GM18502 (cell line): Measurements from ENCODE around the gene IL17A.
A peak's percentile ranks its signal among the peaks of the same experiment; 100 is the strongest.

Experiments
- ATAC-seq: cut with Tn5 transposase; IDR thresholded peaks from one replicate; pipeline ENCODE4 v1.9.1; 2021; ENCODE audit warnings: mild to moderate bottlenecking; ENCODE audit not compliant: unreplicated experiment, poor library complexity

IL17A gene

DNA sequence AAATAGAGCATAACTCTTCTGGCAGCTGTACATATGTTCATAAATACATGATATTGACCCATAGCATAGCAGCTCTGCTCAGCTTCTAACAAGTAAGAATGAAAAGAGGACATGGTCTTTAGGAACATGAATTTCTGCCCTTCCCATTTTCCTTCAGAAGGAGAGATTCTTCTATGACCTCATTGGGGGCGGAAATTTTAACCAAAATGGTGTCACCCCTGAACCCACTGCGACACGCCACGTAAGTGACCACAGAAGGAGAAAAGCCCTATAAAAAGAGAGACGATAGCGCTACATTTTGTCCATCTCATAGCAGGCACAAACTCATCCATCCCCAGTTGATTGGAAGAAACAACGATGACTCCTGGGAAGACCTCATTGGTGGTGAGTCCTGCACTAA lies at the start of gene IL17A:
Gene IL17A (plus strand): TSS at position 301 of the 400 bp plus-strand sequence. CDS start 57 bp downstream, at position 358.
- ATAC-seq = peak; percentile 36

DNA sequence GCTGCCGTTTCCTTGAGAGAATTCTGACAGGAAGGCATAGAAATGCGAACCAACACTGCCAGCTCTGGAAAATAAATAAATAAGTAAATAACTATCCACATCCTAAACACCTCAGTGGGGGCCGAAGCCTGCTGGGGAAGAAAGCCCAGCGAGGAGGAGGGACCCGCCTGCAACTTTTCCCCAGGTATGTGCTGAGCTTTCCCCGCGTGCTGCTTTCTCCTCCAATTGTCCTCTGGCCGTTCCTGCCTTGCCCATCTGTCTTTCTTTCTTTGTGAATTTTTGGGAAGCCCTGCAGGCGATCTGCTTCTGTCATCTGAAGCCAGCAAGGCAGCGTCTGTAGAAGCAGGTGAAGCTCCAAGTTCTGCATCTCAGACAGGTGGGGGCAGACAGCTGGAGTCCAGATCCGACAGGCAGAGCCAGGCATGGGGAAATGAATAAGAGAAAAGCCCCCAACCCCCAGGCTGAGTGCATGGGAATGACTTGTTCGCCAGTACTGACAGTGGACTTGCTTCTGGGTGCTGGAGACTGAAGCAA lies 49.2 kb upstream of the IL17A start:
- ATAC-seq = no peak

DNA sequence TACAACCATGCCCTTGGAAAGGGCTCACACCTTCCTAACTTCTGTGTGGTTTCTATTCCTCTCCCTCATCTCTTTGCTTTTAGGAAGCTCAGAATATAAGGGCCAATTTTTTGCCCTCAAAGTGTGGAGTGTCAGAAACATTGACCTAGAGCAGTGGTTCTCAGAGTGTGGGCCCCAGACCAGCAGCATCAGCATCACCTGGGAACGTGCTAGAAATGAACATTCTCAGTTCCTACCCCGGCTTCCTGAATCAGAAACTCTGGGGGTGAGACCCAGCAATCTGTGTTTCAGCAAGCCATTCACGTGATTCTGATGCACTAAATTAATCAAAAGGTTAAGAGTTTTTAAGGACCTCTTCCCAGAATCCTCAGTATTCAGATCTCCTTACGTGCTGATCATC lies 47.9 kb upstream of the IL17A start:
- no peak for ATAC-seq

DNA sequence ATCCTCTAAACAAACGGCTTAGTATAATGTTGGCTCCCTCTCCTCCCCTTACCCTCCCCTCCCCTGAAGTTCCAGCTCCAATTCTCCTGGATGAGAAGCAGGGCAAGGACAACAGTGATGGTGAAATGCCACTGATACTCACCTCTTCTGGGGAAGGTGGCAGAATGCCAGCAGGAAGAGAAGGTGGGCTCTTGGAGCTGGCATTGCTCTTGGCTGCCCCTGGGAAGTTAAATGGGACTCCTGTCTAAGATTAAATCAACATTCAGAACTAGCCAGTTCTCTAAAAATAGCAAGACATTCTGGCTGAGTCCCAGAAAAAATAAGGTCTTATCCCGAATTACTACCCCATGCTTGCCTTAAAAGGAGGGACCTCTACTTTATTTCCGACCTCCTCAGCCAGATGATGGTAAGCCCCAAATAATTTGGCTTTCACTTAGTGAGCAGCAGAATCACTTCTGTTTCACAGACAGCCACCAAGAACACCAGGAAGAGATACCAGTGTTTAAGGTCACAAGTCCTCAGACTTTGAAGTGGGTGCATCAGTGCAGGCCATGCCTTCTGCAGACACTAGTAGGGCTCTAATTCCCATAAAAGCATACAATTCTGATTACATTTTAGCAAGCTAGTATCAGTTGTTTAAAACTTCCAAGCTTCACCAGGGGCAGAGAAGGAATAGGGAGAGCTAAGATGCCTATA lies 46.0 kb upstream of the IL17A start:
- no peak for ATAC-seq

DNA sequence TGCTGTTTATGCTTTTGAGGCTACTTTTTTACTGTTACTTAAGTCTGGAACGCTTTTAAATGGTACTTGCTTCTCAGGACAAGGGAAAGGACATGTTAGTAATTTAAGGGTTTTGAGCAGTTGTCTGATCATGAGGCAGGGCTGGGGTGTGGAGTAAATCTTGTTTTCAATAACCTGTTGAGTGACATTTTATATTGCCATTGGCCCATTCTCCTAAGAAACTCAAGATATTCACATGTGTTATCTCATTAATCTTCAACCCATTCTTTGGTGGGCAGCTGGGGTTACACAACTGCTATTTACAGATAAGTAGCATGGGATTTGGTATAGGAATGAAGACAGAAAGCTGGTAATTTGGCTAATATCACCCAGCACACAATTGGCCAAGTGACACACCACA lies 44.6 kb upstream of the IL17A start:
- no peak for ATAC-seq

DNA sequence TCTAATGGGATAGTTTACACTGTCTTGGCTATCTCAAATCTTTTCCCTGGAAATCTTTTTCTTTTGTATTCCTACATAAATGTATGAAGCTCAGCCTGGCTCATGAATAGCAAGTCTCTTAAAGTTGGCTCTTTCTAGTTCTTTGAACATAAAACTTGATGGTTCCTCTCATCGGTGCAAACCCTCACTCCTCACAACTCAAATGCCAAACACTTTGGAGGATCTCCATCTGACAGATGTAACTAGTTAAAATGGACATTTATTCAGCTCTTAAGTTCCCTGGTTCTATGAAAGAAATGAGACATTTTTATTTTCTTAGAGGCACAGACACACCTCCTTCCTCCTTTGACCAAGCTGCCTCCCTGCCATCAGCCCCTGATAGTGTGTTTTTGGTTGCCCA lies 43.6 kb upstream of the IL17A start:
- no peak for ATAC-seq

DNA sequence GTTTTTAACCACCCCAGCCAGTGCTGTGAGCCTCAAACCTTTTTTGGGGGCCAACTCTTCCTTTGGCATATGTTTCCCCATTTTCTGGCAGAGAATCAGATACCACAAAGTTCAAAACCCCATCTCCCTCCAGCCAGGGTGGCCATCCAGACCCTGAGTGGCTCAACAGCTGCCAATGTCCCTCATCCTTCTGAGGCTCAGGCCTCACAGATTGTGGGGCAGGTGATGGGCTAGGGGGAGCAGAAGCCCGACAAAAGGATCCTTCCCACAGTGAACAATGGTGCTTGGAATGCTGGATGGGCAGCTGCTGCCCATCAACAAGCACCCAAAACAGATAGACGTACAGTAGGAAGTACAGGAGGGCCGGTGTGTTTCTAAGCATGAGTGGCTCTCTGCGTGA lies 42.6 kb upstream of the IL17A start:
- ATAC-seq = no peak

DNA sequence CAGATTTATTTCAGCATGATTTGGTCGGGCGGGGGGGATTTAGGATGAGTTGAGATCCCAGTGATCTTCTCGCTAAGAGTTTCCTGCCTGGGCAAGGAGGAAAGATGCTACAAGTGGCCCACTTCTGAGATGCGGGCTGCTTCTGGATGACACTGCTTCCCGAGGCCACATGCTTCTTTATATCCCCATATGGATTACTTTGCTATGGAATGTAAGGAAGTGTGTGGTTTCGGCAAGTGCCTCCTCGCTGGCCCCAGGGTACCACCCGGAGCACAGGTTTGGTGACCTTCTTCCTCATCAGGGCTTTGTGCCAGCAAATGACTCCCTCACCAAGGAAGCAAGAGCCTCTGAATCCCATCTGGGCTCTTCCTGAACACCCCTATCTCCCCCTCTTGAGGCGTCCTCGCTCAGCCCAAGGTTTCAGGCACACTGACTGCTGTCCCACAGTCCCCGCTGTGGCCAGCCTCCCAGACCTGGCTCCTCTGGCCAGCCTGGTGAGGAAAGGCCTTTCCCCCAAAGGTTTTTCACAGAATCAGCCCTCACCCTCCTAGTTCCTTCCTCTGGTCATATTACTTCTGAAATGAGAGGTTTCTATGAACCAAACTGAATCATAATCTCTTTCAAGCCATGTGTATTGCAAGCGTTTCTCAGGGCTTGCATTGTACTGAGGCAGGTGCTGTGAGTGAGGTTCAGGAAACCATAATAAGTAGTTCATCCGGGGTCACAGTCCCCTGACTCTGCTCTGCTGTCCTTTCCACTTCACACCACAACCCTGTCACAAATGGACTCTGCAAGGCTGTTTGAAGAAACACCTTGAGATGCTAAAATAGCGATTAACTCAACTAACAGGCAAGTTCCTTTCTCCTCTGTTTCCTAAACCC lies 41.7 kb upstream of the IL17A start:
- no peak for ATAC-seq

DNA sequence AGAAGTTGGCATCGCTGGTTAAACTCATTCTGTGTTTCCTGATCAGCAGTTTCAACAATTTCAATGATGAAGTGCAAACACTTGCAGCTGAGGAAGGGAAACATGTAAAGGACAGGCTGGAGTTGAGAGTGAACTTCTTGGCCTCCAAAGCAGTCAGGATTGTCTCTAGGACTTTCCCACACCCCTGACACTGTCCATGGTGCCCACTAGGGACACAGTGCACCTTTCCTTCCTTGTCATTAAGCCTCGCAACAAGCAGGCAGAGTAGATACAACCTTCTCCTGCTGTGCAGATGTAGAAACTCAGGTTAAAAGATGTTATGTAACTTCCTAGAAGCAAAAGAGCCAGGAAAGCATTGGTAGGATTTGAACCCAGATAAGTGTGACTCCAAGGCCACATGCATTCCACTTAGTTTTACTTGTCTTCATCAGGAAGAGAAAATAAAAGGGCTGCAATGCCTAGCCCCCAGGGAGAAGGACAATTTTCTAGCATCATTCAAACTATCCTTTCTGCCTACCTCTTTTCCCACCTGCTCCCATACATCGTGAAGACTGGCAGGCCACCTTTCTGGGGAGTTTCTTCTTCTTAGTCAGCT lies 39.2 kb upstream of the IL17A start:
- ATAC-seq = no peak

DNA sequence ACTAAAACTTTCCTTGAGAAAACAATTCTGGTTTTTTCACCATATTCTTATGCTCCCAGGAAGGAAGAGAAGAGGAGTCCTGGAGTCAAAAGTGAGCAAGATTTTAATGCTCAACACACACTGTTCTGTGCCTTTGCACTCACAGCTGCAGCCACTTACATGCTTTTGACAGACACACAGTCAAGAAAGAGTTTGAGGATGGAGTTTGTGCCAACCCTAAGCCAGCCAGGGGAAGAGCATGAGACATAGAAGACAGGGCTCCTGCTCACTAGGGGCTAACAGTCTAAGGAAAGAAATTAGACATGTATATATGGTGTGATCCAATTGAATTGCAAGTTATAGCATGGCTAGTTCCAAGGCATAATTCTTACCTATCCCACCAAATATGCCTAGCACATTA lies 37.1 kb upstream of the IL17A start:
- ATAC-seq = no peak

DNA sequence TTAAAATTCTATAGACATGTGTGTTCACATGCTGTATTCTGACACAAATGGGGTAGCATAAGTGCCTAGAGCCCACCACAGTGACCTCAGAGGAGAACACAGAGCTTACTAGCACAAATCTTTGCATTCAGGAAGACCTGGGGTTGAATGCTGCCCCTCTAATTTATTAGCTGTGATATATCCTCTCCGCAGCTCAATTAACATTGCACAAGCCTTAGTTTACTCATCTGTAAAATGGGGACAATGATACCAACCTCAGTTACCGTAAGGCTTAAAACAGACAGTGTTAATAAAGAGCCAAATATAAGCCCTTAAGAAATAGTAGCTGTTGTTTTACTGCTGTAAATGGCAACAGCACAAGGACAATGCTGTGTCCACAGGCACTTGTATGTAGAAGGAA lies 36.2 kb upstream of the IL17A start:
- no peak for ATAC-seq

DNA sequence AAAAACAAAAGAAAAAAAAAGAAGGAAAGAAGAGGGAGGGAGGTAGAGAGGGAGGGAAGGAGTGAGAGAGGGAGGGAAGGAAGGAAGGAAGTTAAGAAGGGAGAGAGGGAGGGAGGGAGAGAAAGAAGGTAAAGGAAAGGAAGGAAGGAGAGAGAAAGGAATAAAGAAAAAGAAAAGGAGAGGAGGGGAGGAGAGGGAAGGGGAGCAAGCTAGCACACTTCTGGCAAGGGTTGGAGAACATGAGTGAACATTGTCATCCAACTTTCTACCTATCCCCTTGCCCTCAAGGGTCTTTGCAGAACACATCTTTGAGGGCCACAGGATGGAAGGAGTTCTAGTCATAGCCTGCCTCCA lies 34.1 kb upstream of the IL17A start:
- ATAC-seq = no peak

DNA sequence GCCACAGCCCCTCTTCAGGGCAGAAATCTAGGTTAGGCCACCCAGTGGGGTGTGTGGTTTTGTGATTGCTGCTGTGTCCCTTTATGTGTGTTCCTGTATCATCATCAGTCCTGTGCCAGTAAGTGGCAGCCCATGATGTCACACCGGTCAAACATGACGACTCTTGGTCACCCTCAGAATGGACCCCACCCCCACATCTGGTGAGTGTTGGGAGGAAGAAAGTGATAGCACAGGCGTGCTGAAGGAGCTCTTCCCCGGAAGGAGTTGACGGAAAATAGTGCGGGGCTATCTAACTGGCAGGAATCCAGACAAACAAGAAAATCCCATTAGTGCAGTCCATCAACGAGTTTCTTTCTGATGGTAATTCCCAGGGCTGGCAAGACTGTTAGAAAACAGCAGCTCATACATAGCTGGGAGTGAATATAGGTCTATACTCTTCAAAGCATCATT lies 33.4 kb upstream of the IL17A start:
- ATAC-seq = no peak

DNA sequence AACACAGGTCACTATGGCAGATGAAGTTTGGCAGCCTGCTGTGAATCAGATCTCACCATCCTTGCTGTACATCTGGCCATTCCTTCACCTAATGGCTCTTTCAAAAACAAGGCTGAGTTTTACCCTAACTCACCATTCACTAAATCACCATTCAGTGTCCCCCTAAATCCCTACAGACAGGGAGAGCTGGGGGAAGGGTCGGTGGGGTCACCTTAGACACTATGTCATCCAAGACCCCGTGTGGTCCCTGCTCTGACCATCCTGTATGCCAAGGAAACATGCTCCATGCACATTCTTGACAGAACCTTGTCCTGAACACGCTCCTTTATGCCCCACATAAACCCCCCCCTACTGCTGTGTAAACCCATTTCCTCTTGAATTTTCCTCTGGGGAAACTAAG lies 31.8 kb upstream of the IL17A start:
- ATAC-seq = no peak

DNA sequence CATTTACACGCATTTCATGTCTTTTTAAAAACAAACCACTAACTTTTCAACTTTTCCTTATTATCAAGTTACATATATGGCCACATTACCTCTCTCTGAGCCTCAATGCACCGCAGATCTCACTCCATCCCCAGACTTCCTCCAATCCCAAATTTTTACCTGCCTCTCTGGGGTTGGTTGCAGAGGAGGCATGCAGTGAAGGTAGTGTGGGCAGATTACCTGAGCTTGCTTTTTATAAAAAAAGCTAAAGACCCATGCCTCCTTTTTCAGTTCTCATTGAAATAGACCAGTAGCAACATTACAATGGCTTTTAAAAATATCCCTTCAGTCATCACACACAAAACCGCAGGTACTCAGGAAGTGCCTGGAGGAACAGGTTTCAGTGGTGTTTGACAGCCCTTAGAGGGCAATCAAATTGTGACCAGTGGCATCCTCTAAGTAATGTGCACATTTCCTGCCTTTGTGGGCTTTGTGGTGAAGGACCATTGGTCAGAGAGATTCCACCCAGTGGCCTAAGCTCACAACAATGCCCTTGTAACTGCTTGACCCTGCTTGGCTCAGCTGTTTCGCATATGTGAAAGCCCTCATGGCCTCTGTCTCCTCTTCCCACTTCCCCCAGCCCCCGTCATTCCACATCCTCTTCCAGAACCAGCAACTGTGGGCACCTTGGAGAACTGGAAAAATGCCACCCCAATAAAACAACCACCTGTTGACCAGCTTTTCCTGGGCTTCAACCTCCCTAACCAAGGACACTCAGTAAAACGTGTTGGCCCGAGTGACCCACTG lies 30.2 kb upstream of the IL17A start:
- peak; percentile 83 for ATAC-seq

DNA sequence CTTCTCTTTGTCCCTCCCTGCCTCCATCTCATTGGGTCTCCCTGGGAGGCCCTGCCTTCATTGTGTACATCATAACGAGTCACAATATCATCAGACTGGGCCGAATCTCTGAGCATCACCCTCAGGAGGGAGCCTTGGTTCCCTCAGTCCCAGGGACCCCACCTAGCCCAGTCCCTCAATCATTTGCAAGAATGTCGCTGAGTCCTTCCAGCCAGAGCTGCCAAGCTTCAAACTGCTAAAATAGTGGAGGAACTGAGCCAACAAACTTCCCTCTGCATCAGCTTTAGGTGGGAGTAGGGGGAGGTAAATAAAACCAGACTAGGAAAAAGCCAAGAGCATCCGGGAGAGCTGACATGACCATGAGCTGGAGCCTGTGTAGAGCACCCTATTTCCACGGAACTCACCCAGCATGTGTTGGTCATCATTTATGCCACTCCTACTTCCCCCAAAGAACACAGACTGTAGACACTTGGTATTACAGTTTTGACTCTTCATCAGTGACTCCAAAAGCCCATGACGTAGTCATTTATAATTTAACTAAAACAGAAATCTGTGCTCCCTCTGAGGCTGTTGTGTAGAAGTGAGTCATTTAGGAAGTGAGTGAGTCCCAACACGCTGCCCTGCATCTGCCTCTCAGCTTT lies 28.8 kb upstream of the IL17A start:
- ATAC-seq = peak; percentile 74

DNA sequence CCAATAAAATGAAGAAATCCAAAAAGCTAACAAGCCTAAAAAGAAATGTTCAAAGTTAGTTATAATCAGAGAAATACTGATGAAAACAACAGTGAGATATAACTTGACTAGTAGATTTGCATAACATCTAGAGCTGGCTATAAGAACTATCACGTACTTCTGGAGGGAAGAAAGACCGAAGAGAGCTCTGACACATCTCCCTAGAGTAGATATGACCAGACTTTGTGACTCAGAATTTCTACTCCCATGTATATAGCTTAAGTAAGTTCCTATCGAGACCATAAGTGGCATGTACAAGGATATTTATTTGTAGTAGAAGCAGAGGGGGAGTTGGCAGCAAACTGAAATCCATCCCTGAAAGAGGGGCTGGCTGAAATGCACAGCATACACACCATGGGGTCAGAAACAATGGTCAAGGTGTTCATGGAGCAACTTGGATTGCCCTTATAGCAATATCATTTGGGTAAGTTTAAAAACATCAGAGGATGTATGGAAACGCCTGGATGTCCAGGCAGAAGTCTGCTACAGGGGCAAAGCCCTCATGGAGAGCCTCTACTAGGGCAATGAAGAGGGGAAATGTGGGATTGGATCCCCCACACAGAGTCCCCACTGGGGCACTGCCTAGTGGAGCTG lies 25.6 kb upstream of the IL17A start:
- no peak for ATAC-seq

DNA sequence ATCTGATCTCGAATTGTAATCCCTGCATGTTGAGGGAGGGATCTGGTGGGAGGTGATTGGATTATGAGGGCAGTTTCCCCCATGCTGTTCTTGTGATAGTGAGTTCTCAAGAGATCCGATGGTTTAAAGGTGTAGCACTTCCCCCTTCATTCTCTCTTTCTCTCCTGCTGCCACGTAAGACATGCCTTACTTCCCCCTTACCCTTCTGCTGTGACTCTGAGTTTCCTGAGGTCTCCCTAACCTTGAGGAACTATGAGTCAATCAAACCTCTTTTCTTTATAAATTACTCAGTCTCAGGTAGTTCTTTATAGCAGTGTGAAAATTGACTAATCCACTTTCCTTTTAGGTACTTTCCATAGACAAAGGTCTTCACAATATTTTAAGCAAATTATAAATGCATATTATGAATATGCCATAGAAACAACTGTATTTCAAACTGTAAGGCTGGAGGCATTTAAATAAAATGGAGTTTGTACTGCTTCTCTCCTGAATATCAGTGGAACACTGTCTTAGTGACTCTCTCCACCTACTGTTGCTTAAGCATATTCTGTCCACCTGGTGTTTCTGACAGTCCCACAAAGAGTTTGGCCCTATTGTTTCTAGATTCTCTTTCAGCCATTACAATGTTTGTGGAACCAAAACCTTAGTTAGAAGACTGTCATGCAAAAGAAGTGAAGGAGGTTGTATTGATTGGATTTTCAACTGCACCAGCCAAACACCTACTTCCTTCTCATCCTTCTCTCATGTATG lies 24.3 kb upstream of the IL17A start:
- peak; percentile 40 for ATAC-seq
